ENCODE data around the gene SUCO.

SUCO gene

DNA sequence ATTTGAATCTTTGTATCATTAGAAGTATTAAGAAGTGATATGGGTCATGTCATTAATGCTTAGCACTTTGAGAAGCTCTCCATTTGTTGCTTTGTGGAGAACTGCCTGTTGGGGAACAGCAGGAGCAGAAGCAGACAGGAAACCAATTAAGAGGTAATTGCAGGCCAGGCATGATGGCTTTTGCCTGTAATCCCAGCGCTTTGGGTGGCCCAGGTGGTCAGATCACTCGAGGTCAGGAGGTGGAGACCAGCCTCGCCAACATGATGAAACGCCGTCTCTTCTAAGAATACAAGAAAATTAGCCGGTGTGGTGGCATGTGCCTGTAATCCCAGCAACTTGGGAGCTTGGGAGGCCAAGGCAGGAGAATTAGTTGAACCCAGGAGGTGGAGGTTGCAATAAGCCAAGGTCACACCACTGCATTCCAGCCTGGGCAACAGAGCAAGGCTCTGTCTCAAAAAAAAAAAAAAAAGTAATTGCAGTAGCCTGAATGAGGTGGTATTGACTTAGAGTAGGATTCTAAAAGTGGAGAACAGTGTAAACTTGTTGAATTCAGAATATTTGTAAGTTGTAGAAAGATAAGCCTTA is 68.2 kb downstream of the SUCO start:
- H3K4me3 ChIP-seq (ENCODE audit: insufficient read depth, low read depth, low read length, poor library complexity, severe bottlenecking) = no peak overlapping the region
- no peaks in the 10 kb centered on the region for H3K4me1 ChIP-seq (ENCODE audit: control insufficient read depth, insufficient read depth, low read length, poor library complexity, severe bottlenecking)
- H3K9me3 ChIP-seq (ENCODE audit: control insufficient read depth, low read length) = no peaks in the 10 kb centered on the region
- no peak overlapping the region for H3K27ac ChIP-seq (ENCODE audit: insufficient read depth, low read length, poor library complexity, severe bottlenecking)
- H3K36me3 ChIP-seq (ENCODE audit: control insufficient read depth, insufficient read depth, low read length) = peaks cover 34% of the 10 kb centered on the region
- H3K27me3 ChIP-seq (replicated peaks; ENCODE audit: control insufficient read depth, insufficient read depth, low read length, poor library complexity, severe bottlenecking) = no peaks in the 10 kb centered on the region
- DNase-seq = no peak

DNA sequence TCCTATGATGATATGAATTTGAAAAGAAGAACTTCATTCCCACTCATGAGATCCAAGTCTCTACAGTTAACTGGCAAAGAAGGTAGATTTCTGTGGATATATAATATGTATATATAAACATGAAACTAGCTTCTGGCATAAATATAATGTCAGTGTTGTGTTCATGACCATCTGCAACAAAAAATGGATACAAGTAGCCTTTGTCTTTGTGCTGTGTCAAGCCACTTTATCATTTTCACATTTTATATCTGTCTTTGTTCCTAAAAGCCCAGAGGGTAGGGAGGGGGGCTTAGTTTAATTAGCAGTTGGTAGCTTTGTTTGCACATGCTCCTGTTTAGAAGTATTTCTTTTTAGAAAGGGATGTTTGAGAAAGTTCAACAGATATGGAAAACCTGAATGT is 69.8 kb downstream of the SUCO start:
- no peak for DNase-seq
- Histone ChIP-seq H3K4me1 (ENCODE audit: control insufficient read depth, insufficient read depth, low read length, poor library complexity, severe bottlenecking) (no peaks in the 10 kb centered on the region), H3K36me3 (ENCODE audit: control insufficient read depth, insufficient read depth, low read length) (peaks cover 29% of the 10 kb centered on the region), H3K4me3 (ENCODE audit: insufficient read depth, low read depth, low read length, poor library complexity, severe bottlenecking) (no peak overlapping the region), H3K9me3 (ENCODE audit: control insufficient read depth, low read length) (no peaks in the 10 kb centered on the region), H3K27me3 (replicated peaks; ENCODE audit: control insufficient read depth, insufficient read depth, low read length, poor library complexity, severe bottlenecking) (no peaks in the 10 kb centered on the region), H3K27ac (ENCODE audit: insufficient read depth, low read length, poor library complexity, severe bottlenecking) (no peak overlapping the region)

DNA sequence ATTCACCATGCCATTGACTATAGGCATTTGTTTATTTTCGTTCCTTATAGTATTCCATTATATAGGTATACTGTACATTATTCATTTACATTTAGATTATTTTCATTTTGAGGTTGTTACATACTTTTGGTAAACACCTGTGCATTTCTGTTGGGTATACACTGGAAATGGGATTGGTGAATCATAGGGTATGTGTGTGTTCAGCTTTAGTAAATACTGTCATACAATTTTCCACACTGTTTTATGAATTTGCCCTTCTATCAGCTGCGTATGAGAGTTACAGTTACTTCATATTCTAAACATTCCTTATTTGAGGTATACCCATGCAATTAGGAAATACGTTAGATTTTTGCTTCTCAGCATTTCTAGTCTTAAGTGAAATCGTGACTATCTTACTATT is 70.9 kb downstream of the SUCO start:
- no peaks in the 10 kb centered on the region for H3K4me1 ChIP-seq (ENCODE audit: control insufficient read depth, insufficient read depth, low read length, poor library complexity, severe bottlenecking)
- H3K4me3 ChIP-seq (ENCODE audit: insufficient read depth, low read depth, low read length, poor library complexity, severe bottlenecking) = no peak overlapping the region
- no peak overlapping the region for H3K27ac ChIP-seq (ENCODE audit: insufficient read depth, low read length, poor library complexity, severe bottlenecking)
- DNase-seq = no peak
- H3K9me3 ChIP-seq (ENCODE audit: control insufficient read depth, low read length) = no peaks in the 10 kb centered on the region
- H3K27me3 ChIP-seq (replicated peaks; ENCODE audit: control insufficient read depth, insufficient read depth, low read length, poor library complexity, severe bottlenecking) = no peaks in the 10 kb centered on the region
- peaks cover 26% of the 10 kb centered on the region for H3K36me3 ChIP-seq (ENCODE audit: control insufficient read depth, insufficient read depth, low read length)

DNA sequence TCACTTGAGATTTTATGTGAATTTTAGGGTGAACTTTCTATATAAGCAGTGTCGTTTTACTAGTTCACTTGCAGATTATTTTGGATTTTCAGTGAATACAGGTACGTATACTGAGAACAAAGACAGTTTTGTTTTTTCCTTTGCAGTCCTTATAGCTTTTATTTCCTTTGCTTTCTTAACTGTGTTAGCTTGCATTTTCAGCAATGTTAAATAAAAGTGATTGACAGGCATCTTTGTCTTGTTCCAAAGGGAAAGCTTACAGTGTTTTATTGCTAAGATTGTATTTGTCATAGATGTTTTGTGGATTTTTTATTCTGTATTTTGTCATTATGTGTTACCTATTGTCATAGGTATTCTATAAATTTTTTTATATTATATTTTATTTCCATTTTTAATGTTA is 72.7 kb downstream of the SUCO start:
- H3K27me3 ChIP-seq (replicated peaks; ENCODE audit: control insufficient read depth, insufficient read depth, low read length, poor library complexity, severe bottlenecking) = no peaks in the 10 kb centered on the region
- no peaks in the 10 kb centered on the region for H3K9me3 ChIP-seq (ENCODE audit: control insufficient read depth, low read length)
- no peak overlapping the region for H3K27ac ChIP-seq (ENCODE audit: insufficient read depth, low read length, poor library complexity, severe bottlenecking)
- DNase-seq = no peak
- peaks cover 29% of the 10 kb centered on the region for H3K36me3 ChIP-seq (ENCODE audit: control insufficient read depth, insufficient read depth, low read length)
- H3K4me1 ChIP-seq (ENCODE audit: control insufficient read depth, insufficient read depth, low read length, poor library complexity, severe bottlenecking) = no peaks in the 10 kb centered on the region
- H3K4me3 ChIP-seq (ENCODE audit: insufficient read depth, low read depth, low read length, poor library complexity, severe bottlenecking) = no peak overlapping the region

DNA sequence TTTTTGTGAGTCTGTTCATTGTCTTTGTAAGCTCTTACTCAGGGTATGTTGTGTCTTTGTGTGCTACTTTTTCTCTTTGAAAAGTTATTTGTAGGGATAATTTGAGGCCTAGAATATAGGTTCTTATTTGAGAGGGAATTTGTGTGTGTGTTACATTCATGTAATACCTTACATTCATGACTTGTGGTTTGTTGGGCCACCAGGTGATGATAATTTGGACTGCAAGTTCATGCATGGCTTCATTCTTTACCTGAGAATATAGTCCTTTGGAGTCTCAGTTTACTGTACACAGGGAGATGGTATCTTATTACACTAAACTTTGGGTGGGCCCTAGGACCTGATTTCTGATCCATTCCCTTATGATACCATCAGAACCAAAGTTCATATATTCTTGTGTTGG is 74.2 kb downstream of the SUCO start:
- H3K4me3 ChIP-seq (ENCODE audit: insufficient read depth, low read depth, low read length, poor library complexity, severe bottlenecking) = no peak overlapping the region

DNA sequence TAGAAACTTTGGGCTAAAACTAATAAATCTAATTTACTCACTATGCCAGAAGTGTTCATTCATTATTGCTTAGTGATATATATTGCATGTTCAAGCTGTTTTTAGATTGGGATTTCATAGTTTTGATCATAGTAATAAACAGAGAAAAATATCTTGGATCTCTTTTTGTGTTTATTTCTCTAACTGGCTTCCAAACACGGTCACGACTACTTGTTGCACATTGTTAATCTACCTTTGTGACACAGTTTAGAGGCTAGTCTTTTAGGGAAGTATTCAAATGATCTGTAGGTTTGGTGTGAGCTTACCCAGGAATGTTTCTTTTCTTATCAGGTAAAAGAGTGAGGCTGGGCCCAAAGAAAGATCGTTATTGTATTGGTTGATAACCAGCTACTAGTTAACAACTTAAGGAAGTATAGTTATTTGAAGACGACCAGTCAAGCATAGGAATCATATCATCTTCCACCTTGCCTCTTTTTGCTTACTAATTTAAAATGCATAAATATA is 75.2 kb downstream of the SUCO start:
- Histone ChIP-seq H3K27ac (ENCODE audit: insufficient read depth, low read length, poor library complexity, severe bottlenecking) (no peak overlapping the region), H3K4me1 (ENCODE audit: control insufficient read depth, insufficient read depth, low read length, poor library complexity, severe bottlenecking) (no peaks in the 10 kb centered on the region), H3K27me3 (replicated peaks; ENCODE audit: control insufficient read depth, insufficient read depth, low read length, poor library complexity, severe bottlenecking) (no peaks in the 10 kb centered on the region), H3K4me3 (ENCODE audit: insufficient read depth, low read depth, low read length, poor library complexity, severe bottlenecking) (no peak overlapping the region), H3K36me3 (ENCODE audit: control insufficient read depth, insufficient read depth, low read length) (peaks cover 22% of the 10 kb centered on the region), H3K9me3 (ENCODE audit: control insufficient read depth, low read length) (no peaks in the 10 kb centered on the region)
- no peak for DNase-seq

More for the DNA sequence above, 74.2 kb downstream of the SUCO start:
- Histone ChIP-seq H3K27ac (ENCODE audit: insufficient read depth, low read length, poor library complexity, severe bottlenecking) (no peak overlapping the region), H3K9me3 (ENCODE audit: control insufficient read depth, low read length) (no peaks in the 10 kb centered on the region), H3K4me1 (ENCODE audit: control insufficient read depth, insufficient read depth, low read length, poor library complexity, severe bottlenecking) (no peaks in the 10 kb centered on the region), H3K27me3 (replicated peaks; ENCODE audit: control insufficient read depth, insufficient read depth, low read length, poor library complexity, severe bottlenecking) (no peaks in the 10 kb centered on the region), H3K36me3 (ENCODE audit: control insufficient read depth, insufficient read depth, low read length) (peaks cover 29% of the 10 kb centered on the region)
- DNase-seq = no peak

DNA sequence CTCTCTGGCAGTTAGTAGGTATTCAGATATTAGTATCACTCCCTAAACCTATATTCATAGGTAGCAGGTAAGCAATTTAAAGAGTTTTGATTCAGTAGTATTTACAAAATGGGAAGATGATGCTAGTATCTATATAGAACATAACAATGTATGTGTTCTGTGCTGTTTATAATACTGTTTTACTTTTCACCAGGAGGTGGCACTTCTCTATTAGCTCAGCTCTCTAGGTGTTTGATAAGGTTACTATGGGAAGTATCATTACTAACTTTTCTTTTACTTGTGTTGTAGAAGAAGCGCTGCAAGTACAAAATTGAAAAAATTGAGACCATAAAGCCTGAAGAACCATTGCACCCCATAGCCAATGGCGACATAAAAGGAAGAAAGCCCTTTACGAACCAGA is 76.6 kb downstream of the SUCO start:
- DNase-seq = no peak

DNA sequence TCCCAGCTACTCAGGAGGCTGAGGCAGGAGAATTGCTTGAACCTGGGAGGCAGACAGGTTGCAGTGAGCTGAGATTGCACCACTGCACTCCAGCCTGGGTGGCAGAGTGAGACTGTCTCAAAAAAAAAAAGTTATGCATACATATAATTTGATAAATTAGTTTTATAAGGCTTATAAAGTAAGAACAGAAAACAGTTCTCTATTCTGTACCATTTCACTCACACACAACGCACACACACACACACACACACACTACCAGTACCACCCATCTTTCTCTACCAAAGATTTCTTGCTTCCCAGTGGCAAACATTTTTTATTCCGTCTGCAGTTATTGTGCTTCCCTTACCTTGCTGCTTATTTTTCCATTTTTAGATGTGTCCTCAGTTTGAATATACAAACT is 79.5 kb downstream of the SUCO start:
- Histone ChIP-seq H3K27ac (ENCODE audit: insufficient read depth, low read length, poor library complexity, severe bottlenecking) (no peak overlapping the region), H3K4me1 (ENCODE audit: control insufficient read depth, insufficient read depth, low read length, poor library complexity, severe bottlenecking) (no peaks in the 10 kb centered on the region), H3K27me3 (replicated peaks; ENCODE audit: control insufficient read depth, insufficient read depth, low read length, poor library complexity, severe bottlenecking) (no peaks in the 10 kb centered on the region), H3K4me3 (ENCODE audit: insufficient read depth, low read depth, low read length, poor library complexity, severe bottlenecking) (no peak overlapping the region), H3K9me3 (ENCODE audit: control insufficient read depth, low read length) (peaks cover 3% of the 10 kb centered on the region), H3K36me3 (ENCODE audit: control insufficient read depth, insufficient read depth, low read length) (peaks cover 14% of the 10 kb centered on the region)
- no peak for DNase-seq

More for the DNA sequence above, 76.6 kb downstream of the SUCO start:
- Histone ChIP-seq H3K27me3 (replicated peaks; ENCODE audit: control insufficient read depth, insufficient read depth, low read length, poor library complexity, severe bottlenecking) (no peaks in the 10 kb centered on the region), H3K4me1 (ENCODE audit: control insufficient read depth, insufficient read depth, low read length, poor library complexity, severe bottlenecking) (no peaks in the 10 kb centered on the region), H3K4me3 (ENCODE audit: insufficient read depth, low read depth, low read length, poor library complexity, severe bottlenecking) (no peak overlapping the region), H3K27ac (ENCODE audit: insufficient read depth, low read length, poor library complexity, severe bottlenecking) (no peak overlapping the region), H3K9me3 (ENCODE audit: control insufficient read depth, low read length) (no peaks in the 10 kb centered on the region), H3K36me3 (ENCODE audit: control insufficient read depth, insufficient read depth, low read length) (peaks cover 14% of the 10 kb centered on the region)

DNA sequence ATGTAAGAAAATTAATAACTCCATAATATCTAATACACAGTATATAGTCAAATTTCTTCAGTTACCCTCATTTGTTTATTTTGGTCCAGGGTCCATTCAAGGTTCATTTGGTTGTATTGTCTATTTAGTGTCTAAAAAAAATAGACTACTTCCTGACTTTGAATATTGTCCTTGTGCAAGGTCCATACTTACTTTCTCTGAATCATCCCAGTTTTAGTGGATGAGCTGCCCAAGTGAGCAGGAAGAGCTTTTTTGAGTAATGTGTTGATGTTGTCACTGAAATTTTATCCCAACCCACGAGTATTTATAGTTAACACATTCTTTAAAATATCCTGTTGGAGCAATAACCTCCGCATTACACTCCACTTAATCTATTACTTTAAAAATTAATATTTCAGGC is 80.3 kb downstream of the SUCO start:
- H3K9me3 ChIP-seq (ENCODE audit: control insufficient read depth, low read length) = peaks cover 3% of the 10 kb centered on the region
- no peak overlapping the region for H3K27ac ChIP-seq (ENCODE audit: insufficient read depth, low read length, poor library complexity, severe bottlenecking)
- H3K4me3 ChIP-seq (ENCODE audit: insufficient read depth, low read depth, low read length, poor library complexity, severe bottlenecking) = no peak overlapping the region
- DNase-seq = no peak
- H3K36me3 ChIP-seq (ENCODE audit: control insufficient read depth, insufficient read depth, low read length) = peaks cover 14% of the 10 kb centered on the region
- H3K27me3 ChIP-seq (replicated peaks; ENCODE audit: control insufficient read depth, insufficient read depth, low read length, poor library complexity, severe bottlenecking) = no peaks in the 10 kb centered on the region
- no peaks in the 10 kb centered on the region for H3K4me1 ChIP-seq (ENCODE audit: control insufficient read depth, insufficient read depth, low read length, poor library complexity, severe bottlenecking)

DNA sequence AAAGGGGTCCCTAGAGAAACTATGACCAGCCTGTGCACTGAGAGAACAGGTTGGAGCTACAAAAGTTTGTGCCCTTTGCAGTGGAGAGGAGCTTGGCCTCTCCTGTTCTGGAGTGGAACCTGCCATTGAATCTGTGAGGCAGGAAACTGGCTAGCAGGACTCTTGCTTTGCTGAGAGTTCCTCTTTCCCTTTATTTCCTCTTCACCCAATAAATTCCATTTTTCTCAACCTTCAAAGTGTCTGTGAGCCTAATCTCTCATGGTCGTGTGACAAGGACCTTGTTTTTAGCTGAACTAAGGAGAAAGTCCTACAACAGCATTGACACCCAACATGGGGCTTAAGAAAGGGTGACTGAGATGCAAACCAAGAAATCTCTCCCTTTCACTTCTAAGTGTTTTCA is 83.2 kb downstream of the SUCO start:
- H3K4me1 ChIP-seq (ENCODE audit: control insufficient read depth, insufficient read depth, low read length, poor library complexity, severe bottlenecking) = no peaks in the 10 kb centered on the region
- no peak overlapping the region for H3K4me3 ChIP-seq (ENCODE audit: insufficient read depth, low read depth, low read length, poor library complexity, severe bottlenecking)
- H3K27ac ChIP-seq (ENCODE audit: insufficient read depth, low read length, poor library complexity, severe bottlenecking) = no peak overlapping the region
- no peaks in the 10 kb centered on the region for H3K36me3 ChIP-seq (ENCODE audit: control insufficient read depth, insufficient read depth, low read length)
- no peak for DNase-seq
- no peaks in the 10 kb centered on the region for H3K27me3 ChIP-seq (replicated peaks; ENCODE audit: control insufficient read depth, insufficient read depth, low read length, poor library complexity, severe bottlenecking)
- H3K9me3 ChIP-seq (ENCODE audit: control insufficient read depth, low read length) = peaks cover 3% of the 10 kb centered on the region

Data from effector memory CD4-positive, alpha-beta T cell (primary cell).